GM23338 (cell line): ENCODE data around the gene ADAM10. TPM values are rescaled to one million over a fixed set of nuclear protein-coding genes. Genes with fewer than 3 reads are reported as not detected.

Source experiments
- ATAC-seq: fragments of 200-7000 bp; cut with Tn5 transposase; 3 replicates; pipeline ENCODE4 v1.9.1; 2020
- DNase-seq: peaks from one replicate; pipeline ENCODE4 v3.0.0-alpha.2; 2015; ENCODE audit warnings: low spot score
- H2AFZ ChIP-seq: fragments of 200-600 bp; sonication (generic); 2 replicates; pipeline ENCODE4 v1.8.0; 2016; ENCODE audit warnings: antibody characterized with exemption, mild to moderate bottlenecking, moderate library complexity
- H3F3A ChIP-seq: fragments of 200-600 bp; sonication (generic); replicated peaks from 2 replicates; pipeline ENCODE4 v1.8.0; 2017; ENCODE audit warnings: antibody characterized with exemption, mixed run types, low read depth
- H3K27ac ChIP-seq: fragments of 200-600 bp; sonication (generic); 2 replicates; pipeline ENCODE4 v1.6.1; 2016; ENCODE audit warnings: low read depth
- H3K27me3 ChIP-seq: fragments of 200-600 bp; sonication (generic); 2 replicates; pipeline ENCODE4 v1.8.0; 2016; ENCODE audit warnings: mild to moderate bottlenecking, mixed run types, moderate library complexity; ENCODE audit not compliant: insufficient read depth
- H3K36me3 ChIP-seq: fragments of 200-600 bp; sonication (generic); 2 replicates; pipeline ENCODE4 v1.8.0; 2016; ENCODE audit warnings: mild to moderate bottlenecking; ENCODE audit not compliant: insufficient read depth
- H3K4me1 ChIP-seq: fragments of 200-600 bp; sonication (generic); 2 replicates; pipeline ENCODE4 v1.8.0; 2016; ENCODE audit warnings: mild to moderate bottlenecking, moderate library complexity; ENCODE audit not compliant: insufficient read depth
- H3K4me2 ChIP-seq: fragments of 200-600 bp; sonication (generic); 2 replicates; pipeline ENCODE4 v1.7.1; 2017; ENCODE audit warnings: mixed run types
- H3K4me3 ChIP-seq: fragments of 200-600 bp; sonication (generic); 2 replicates; pipeline ENCODE4 v1.6.1; 2016; ENCODE audit warnings: mixed run types
- H3K79me2 ChIP-seq: fragments of 200-600 bp; sonication (generic); replicated peaks from 2 replicates; pipeline ENCODE4 v1.8.0; 2017; ENCODE audit warnings: mild to moderate bottlenecking; ENCODE audit not compliant: insufficient read depth
- H3K9me2 ChIP-seq: fragments of 200-600 bp; sonication (generic); 2 replicates; pipeline ENCODE4 v1.8.0; 2017; ENCODE audit not compliant: insufficient read depth
- H4K20me1 ChIP-seq: fragments of 200-600 bp; sonication (generic); replicated peaks from 2 replicates; pipeline ENCODE4 v1.8.0; 2017; ENCODE audit warnings: mild to moderate bottlenecking; ENCODE audit not compliant: insufficient read depth
- H3K27ac Mint-ChIP-seq: 2 replicates; pipeline ENCODE4 v1.8.0; 2020; ENCODE audit warnings: inconsistent platforms, mild to moderate bottlenecking, moderate library complexity, mixed read lengths
- H3K27me3 Mint-ChIP-seq: 3 replicates; pipeline ENCODE4 v1.8.0; 2022; ENCODE audit warnings: low read depth, mild to moderate bottlenecking, moderate library complexity, mixed read lengths, inconsistent platforms; ENCODE audit not compliant: insufficient read depth, poor library complexity
- H3K36me3 Mint-ChIP-seq: 3 replicates; pipeline ENCODE4 v1.8.0; 2021; ENCODE audit warnings: low read depth, mild to moderate bottlenecking, inconsistent platforms, moderate library complexity, mixed read lengths
- H3K4me1 Mint-ChIP-seq: 3 replicates; pipeline ENCODE4 v1.8.0; 2020; ENCODE audit warnings: mild to moderate bottlenecking, inconsistent platforms, mixed read lengths
- H3K4me3 Mint-ChIP-seq: 3 replicates; pipeline ENCODE4 v1.8.0; 2021; ENCODE audit warnings: moderate library complexity, mild to moderate bottlenecking, inconsistent platforms, mixed read lengths
- H3K9me3 Mint-ChIP-seq: 3 replicates; pipeline ENCODE4 v1.8.0; 2020; ENCODE audit warnings: moderate library complexity, mild to moderate bottlenecking, inconsistent platforms, mixed read lengths
- CREB1 ChIP-seq: fragments of 250-450 bp; sonication (Bioruptor Pico); IDR thresholded peaks from 2 replicates; pipeline ENCODE4 v1.5.0; 2020; ENCODE audit warnings: low read depth, mild to moderate bottlenecking, moderate library complexity
- CTCF ChIP-seq, 2 experiments: fragments of 200-600 bp in 1 of 2; sonication (generic) in 1 of 2; conservative IDR thresholded peaks; 2 replicates each; pipeline versions ENCODE4 v1.5.1 to v1.6.1; 2016 to 2017; ENCODE audit warnings: antibody characterized with exemption in 2 of 2, low read depth in 2 of 2, mild to moderate bottlenecking in 2 of 2, moderate library complexity in 1 of 2
- EZH2 ChIP-seq: fragments of 200-600 bp; sonication (generic); IDR thresholded peaks from one replicate; pipeline ENCODE4 v1.8.0; 2017; ENCODE audit warnings: antibody characterized with exemption, mild to moderate bottlenecking, low read depth; ENCODE audit not compliant: unreplicated experiment
- EZH2phosphoT487 ChIP-seq: fragments of 200-600 bp; sonication (generic); IDR thresholded peaks from one replicate; pipeline ENCODE4 v1.8.1; 2018; ENCODE audit warnings: antibody characterized with exemption; ENCODE audit not compliant: unreplicated experiment
- JUNB ChIP-seq: IDR thresholded peaks from one replicate; pipeline ENCODE4 v1.6.1; 2016; ENCODE audit warnings: antibody characterized with exemption; ENCODE audit not compliant: unreplicated experiment
- NANOG ChIP-seq: IDR thresholded peaks from 2 replicates; pipeline ENCODE4 v1.6.1; 2016; ENCODE audit warnings: antibody characterized with exemption, borderline replicate concordance
- POLR2AphosphoS5 ChIP-seq: IDR thresholded peaks from 2 replicates; pipeline ENCODE4 v1.6.1; 2016; ENCODE audit warnings: antibody characterized with exemption, low read depth
- REST ChIP-seq: IDR thresholded peaks from one replicate; pipeline ENCODE4 v1.6.1; 2018; ENCODE audit warnings: antibody characterized with exemption; ENCODE audit not compliant: unreplicated experiment
- ZNF114 ChIP-seq: fragments of 250-450 bp; sonication (Bioruptor Pico); IDR thresholded peaks from 2 replicates; pipeline ENCODE4 v1.5.0; 2020; ENCODE audit warnings: mild to moderate bottlenecking, moderate library complexity
- ZNF331 ChIP-seq: fragments of 250-450 bp; sonication (Bioruptor Pico); IDR thresholded peaks from 2 replicates; pipeline ENCODE4 v1.5.0; 2020; ENCODE audit warnings: low read depth, mild to moderate bottlenecking, moderate library complexity
- polyA plus RNA-seq: library from polyadenylated mRNA; unstranded; fragments of >200 nt; fragmentation: Nextera tagmentation; extraction: Ambion mirVana; gene quantifications from 2 replicates; pipeline ENCODE4 v1.2.1, GENCODE V29; 2016
- total RNA-seq: library from RNA; depleted of rRNA; stranded (reverse); fragments of >200 nt; shearing (Covaris generic); gene quantifications from 2 replicates; pipeline ENCODE4 v1.2.3, GENCODE V29; 2014
- TF ChIP-seq, protein P1 (sequence below): fragments of 250-450 bp; sonication (Bioruptor Pico); IDR thresholded peaks from 2 replicates; pipeline ENCODE4 v1.5.0; 2020; ENCODE audit warnings: mild to moderate bottlenecking, moderate library complexity
- TF ChIP-seq, protein P2 (sequence below): IDR thresholded peaks from 2 replicates; pipeline ENCODE4 v1.6.1; 2016; ENCODE audit warnings: antibody characterized with exemption

The ADAM10 gene
- total and polyA plus RNA-seq, 2 experiments from 2014 or later: 25.0 to 114 TPM

GRCh38 chr15:58597943-58598828 is 151.3 kb downstream of the ADAM10 start:
- H3K27ac ChIP-seq: peak overlapping the region; percentile 81; the same call in 1 of the 2 replicates
- H3K4me1 ChIP-seq: peaks cover 4% of the 10 kb centered on the region; the same call in 1 of the 2 replicates
- peaks cover 12% of the 10 kb centered on the region; the same call in 2 of the 3 replicates for H3K4me1 Mint-ChIP-seq
- H3K27me3 Mint-ChIP-seq: no peaks in the 10 kb centered on the region
- H3K9me2 ChIP-seq: no peaks in the 10 kb centered on the region
- no peak overlapping the region for H3K4me3 ChIP-seq
- H3K36me3 ChIP-seq: no peaks in the 10 kb centered on the region
- no peak overlapping the region for H3K4me2 ChIP-seq
- H2AFZ ChIP-seq: no peak overlapping the region
- H3K9me3 Mint-ChIP-seq: no peaks in the 10 kb centered on the region
- H3K79me2 ChIP-seq: no peaks in the 10 kb centered on the region
- no peak overlapping the region for H3K4me3 Mint-ChIP-seq
- H3K27me3 ChIP-seq: no peaks in the 10 kb centered on the region
- peak overlapping the region; percentile 51 for H3K27ac Mint-ChIP-seq
- TF ChIP-seq ZNF114 (CRISPR knock-in tag): no peak
- TF ChIP-seq, protein P1, sequence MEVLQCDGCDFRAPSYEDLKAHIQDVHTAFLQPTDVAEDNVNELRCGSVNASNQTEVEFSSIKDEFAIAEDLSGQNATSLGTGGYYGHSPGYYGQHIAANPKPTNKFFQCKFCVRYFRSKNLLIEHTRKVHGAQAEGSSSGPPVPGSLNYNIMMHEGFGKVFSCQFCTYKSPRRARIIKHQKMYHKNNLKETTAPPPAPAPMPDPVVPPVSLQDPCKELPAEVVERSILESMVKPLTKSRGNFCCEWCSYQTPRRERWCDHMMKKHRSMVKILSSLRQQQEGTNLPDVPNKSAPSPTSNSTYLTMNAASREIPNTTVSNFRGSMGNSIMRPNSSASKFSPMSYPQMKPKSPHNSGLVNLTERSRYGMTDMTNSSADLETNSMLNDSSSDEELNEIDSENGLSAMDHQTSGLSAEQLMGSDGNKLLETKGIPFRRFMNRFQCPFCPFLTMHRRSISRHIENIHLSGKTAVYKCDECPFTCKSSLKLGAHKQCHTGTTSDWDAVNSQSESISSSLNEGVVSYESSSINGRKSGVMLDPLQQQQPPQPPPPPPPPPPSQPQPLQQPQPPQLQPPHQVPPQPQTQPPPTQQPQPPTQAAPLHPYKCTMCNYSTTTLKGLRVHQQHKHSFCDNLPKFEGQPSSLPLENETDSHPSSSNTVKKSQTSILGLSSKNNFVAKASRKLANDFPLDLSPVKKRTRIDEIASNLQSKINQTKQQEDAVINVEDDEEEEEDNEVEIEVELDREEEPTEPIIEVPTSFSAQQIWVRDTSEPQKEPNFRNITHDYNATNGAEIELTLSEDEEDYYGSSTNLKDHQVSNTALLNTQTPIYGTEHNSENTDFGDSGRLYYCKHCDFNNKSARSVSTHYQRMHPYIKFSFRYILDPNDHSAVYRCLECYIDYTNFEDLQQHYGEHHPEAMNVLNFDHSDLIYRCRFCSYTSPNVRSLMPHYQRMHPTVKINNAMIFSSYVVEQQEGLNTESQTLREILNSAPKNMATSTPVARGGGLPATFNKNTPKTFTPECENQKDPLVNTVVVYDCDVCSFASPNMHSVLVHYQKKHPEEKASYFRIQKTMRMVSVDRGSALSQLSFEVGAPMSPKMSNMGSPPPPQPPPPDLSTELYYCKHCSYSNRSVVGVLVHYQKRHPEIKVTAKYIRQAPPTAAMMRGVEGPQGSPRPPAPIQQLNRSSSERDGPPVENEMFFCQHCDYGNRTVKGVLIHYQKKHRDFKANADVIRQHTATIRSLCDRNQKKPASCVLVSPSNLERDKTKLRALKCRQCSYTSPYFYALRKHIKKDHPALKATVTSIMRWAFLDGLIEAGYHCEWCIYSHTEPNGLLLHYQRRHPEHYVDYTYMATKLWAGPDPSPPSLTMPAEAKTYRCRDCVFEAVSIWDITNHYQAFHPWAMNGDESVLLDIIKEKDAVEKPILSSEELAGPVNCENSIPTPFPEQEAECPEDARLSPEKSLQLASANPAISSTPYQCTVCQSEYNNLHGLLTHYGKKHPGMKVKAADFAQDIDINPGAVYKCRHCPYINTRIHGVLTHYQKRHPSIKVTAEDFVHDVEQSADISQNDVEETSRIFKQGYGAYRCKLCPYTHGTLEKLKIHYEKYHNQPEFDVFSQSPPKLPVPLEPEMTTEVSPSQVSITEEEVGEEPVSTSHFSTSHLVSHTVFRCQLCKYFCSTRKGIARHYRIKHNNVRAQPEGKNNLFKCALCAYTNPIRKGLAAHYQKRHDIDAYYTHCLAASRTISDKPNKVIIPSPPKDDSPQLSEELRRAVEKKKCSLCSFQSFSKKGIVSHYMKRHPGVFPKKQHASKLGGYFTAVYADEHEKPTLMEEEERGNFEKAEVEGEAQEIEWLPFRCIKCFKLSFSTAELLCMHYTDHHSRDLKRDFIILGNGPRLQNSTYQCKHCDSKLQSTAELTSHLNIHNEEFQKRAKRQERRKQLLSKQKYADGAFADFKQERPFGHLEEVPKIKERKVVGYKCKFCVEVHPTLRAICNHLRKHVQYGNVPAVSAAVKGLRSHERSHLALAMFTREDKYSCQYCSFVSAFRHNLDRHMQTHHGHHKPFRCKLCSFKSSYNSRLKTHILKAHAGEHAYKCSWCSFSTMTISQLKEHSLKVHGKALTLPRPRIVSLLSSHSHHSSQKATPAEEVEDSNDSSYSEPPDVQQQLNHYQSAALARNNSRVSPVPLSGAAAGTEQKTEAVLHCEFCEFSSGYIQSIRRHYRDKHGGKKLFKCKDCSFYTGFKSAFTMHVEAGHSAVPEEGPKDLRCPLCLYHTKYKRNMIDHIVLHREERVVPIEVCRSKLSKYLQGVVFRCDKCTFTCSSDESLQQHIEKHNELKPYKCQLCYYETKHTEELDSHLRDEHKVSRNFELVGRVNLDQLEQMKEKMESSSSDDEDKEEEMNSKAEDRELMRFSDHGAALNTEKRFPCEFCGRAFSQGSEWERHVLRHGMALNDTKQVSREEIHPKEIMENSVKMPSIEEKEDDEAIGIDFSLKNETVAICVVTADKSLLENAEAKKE (CRISPR knock-in tag): no peak
- TF ChIP-seq POLR2AphosphoS5: no peak
- TF ChIP-seq CREB1 (CRISPR knock-in tag): no peak
- no peak for TF ChIP-seq ZNF331
- TF ChIP-seq CTCF (conservative IDR thresholded peaks at IDR 0.05; ENCODE audit: low read depth in 2 of 2): no peak
- no peak for TF ChIP-seq REST
- TF ChIP-seq NANOG: no peak
- TF ChIP-seq EZH2phosphoT487: no peak
- no peak for TF ChIP-seq EZH2
- TF ChIP-seq, protein P2, sequence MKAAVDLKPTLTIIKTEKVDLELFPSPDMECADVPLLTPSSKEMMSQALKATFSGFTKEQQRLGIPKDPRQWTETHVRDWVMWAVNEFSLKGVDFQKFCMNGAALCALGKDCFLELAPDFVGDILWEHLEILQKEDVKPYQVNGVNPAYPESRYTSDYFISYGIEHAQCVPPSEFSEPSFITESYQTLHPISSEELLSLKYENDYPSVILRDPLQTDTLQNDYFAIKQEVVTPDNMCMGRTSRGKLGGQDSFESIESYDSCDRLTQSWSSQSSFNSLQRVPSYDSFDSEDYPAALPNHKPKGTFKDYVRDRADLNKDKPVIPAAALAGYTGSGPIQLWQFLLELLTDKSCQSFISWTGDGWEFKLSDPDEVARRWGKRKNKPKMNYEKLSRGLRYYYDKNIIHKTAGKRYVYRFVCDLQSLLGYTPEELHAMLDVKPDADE: no peak
- no peak for TF ChIP-seq JUNB
- H4K20me1 ChIP-seq: no peaks in the 10 kb centered on the region
- ATAC-seq (peak; percentile 100), DNase-seq (peak; percentile 59)
- no peaks in the 10 kb centered on the region for H3F3A ChIP-seq
- H3K36me3 Mint-ChIP-seq: peaks cover 3% of the 10 kb centered on the region; the same call in 2 of the 3 replicates
